GM13977 (cell line): Measurements from ENCODE around the gene HSD11B2.

ENCODE experiments used
- DNase-seq: peaks from one replicate; pipeline ENCODE4 v3.0.0; 2012; ENCODE audit warnings: low spot score
- CTCF ChIP-seq: IDR thresholded peaks from 2 replicates; pipeline ENCODE4 v1.5.1; 2012; ENCODE audit warnings: mild to moderate bottlenecking, control low read depth; ENCODE audit not compliant: insufficient read depth; ENCODE audit errors: extremely low read depth, missing control alignments
- in situ Hi-C: fragments of 300-500 bp; cut with MboI; formaldehyde crosslinking; loops from one replicate; pipeline ENCODE4 v1.12.0; 2022; ENCODE audit warnings: low sequenced_read_pairs, low pct_unique_long_range_greater_than_20kb, mixed read lengths, inconsistent platforms; ENCODE audit not compliant: unreplicated experiment

The HSD11B2 gene

GRCh38 chr16:67448580-67448979 is 17.7 kb downstream of the HSD11B2 start:
- no peak for TF ChIP-seq CTCF
- in situ Hi-C loops = no loop called here
- DNase-seq = no peak

GRCh38 chr16:67449336-67449735 is 18.4 kb downstream of the HSD11B2 start:
- in situ Hi-C loops = no loop called here
- DNase-seq = no peak
- no peak for TF ChIP-seq CTCF

GRCh38 chr16:67449739-67450138 is 18.8 kb downstream of the HSD11B2 start:
- in situ Hi-C loops = no loop called here
- TF ChIP-seq CTCF = no peak
- DNase-seq = no peak

- no peak for TF ChIP-seq CTCF
- DNase-seq = no peak
- in situ Hi-C loops = no loop called here
These were observed 20.3 kb downstream of the HSD11B2 start for GRCh38 chr16:67451061-67451703.

- in situ Hi-C loops = no loop called here
- DNase-seq = no peak
- TF ChIP-seq CTCF = no peak
These were observed 20.9 kb downstream of the HSD11B2 start for GRCh38 chr16:67451704-67452435.

- in situ Hi-C loops = no loop called here
- DNase-seq = no peak
- TF ChIP-seq CTCF = no peak
These were observed 23.2 kb downstream of the HSD11B2 start for GRCh38 chr16:67454104-67454503.
